C4-2B (cell line): ENCODE measurements around the gene SURF6.

Source experiments
- H3K27ac ChIP-seq: fragments of 450-650 bp; 2 replicates; pipeline ENCODE4 v1.5.1; 2017
- CTCF ChIP-seq: fragments of 450-650 bp; conservative IDR thresholded peaks from 2 replicates; pipeline ENCODE4 v1.5.1; 2017; ENCODE audit warnings: mild to moderate bottlenecking
- ZFX ChIP-seq: fragments of 450-650 bp; IDR thresholded peaks from 2 replicates; pipeline ENCODE4 v1.6.1; 2017

The SURF6 gene

GRCh38 chr9:133351908-133352634 lies 16.1 kb upstream of the SURF6 start:
- H3K27ac ChIP-seq: no peak overlapping the region; the same call in 1 of the 2 replicates
- TF ChIP-seq CTCF (peak; percentile 84), ZFX (no peak)

- H3K27ac ChIP-seq: no peak overlapping the region; the same call in 1 of the 2 replicates
Observed at GRCh38 chr9:133351526-133351907, 15.5 kb upstream of the SURF6 start.

GRCh38 chr9:133349965-133350616 lies 14.1 kb upstream of the SURF6 start:
- H3K27ac ChIP-seq: peak overlapping the region; percentile 95

More at GRCh38 chr9:133351526-133351907, 15.5 kb upstream of the SURF6 start:
- TF ChIP-seq ZFX: no peak
- TF ChIP-seq CTCF: no peak

GRCh38 chr9:133348718-133349573 lies 13.0 kb upstream of the SURF6 start:
- TF ChIP-seq CTCF: no peak
- peak overlapping the region; percentile 95 for H3K27ac ChIP-seq

More at GRCh38 chr9:133349965-133350616, 14.1 kb upstream of the SURF6 start:
- TF ChIP-seq ZFX (no peak), CTCF (no peak)

GRCh38 chr9:133347985-133348717 lies 12.2 kb upstream of the SURF6 start, which contains the start of the genes MED22 and RPL7A:
Gene MED22 (minus strand): TSS chr9:133348131. CDS start chr9:133346662, 1,469 bp downstream.
Gene RPL7A (plus strand): TSS chr9:133348218. CDS start chr9:133348244, 26 bp downstream.
- peak; percentile 59 for TF ChIP-seq ZFX
- TF ChIP-seq CTCF: no peak
- H3K27ac ChIP-seq: peak within 1 kb of the TSS; percentile 95

- TF ChIP-seq CTCF (no peak), ZFX (peak; percentile 72; the same call in 1 of the 2 replicates)
Observed at GRCh38 chr9:133347515-133347984, 11.6 kb upstream of the SURF6 start.

More at GRCh38 chr9:133347515-133347984, 11.6 kb upstream of the SURF6 start:
- H3K27ac ChIP-seq: peak overlapping the region; percentile 95
